H9 (cell line): ENCODE results near the gene CAPN12. TPM values are rescaled to one million over a fixed set of nuclear protein-coding genes. Genes with fewer than 3 reads are reported as not detected.

Experiments used
- DNase-seq: peaks from one replicate; pipeline ENCODE4 v3.0.0-alpha.2; 2017
- H2AFZ ChIP-seq: one replicate; pipeline ENCODE4 v1.6.1; 2013; ENCODE audit warnings: mild to moderate bottlenecking, low read length, control low read depth, moderate library complexity
- H2AK5ac ChIP-seq: 2 replicates; pipeline ENCODE4 v1.6.1; 2013; ENCODE audit warnings: low read length, control low read depth, mixed read lengths; ENCODE audit not compliant: insufficient read length
- H2BK120ac ChIP-seq: one replicate; pipeline ENCODE4 v1.6.1; 2013; ENCODE audit warnings: low read depth, mild to moderate bottlenecking, low read length, control low read depth, inconsistent platforms; ENCODE audit not compliant: poor library complexity, severe bottlenecking
- H2BK12ac ChIP-seq: 2 replicates; pipeline ENCODE4 v1.6.1; 2013; ENCODE audit warnings: low read length, control low read depth, mixed read lengths, low read depth; ENCODE audit not compliant: insufficient read length
- H2BK15ac ChIP-seq: 2 replicates; pipeline ENCODE4 v1.6.1; 2013; ENCODE audit warnings: low read depth, low read length, control low read depth
- H2BK20ac ChIP-seq: one replicate; pipeline ENCODE4 v1.6.1; 2013; ENCODE audit warnings: low read depth, mild to moderate bottlenecking, low read length, control low read depth, inconsistent platforms; ENCODE audit not compliant: poor library complexity, severe bottlenecking
- H2BK5ac ChIP-seq: 2 replicates; pipeline ENCODE4 v1.6.1; 2013; ENCODE audit warnings: low read length, control low read depth, mixed read lengths; ENCODE audit not compliant: insufficient read length
- H3K14ac ChIP-seq: 2 replicates; pipeline ENCODE4 v1.6.1; 2013; ENCODE audit warnings: low read length, control low read depth; ENCODE audit not compliant: insufficient read depth
- H3K18ac ChIP-seq: 2 replicates; pipeline ENCODE4 v1.6.1; 2013; ENCODE audit warnings: low read depth, mild to moderate bottlenecking, mixed read lengths, low read length, control low read depth; ENCODE audit not compliant: insufficient read length
- H3K23ac ChIP-seq: 2 replicates; pipeline ENCODE4 v1.6.1; 2013; ENCODE audit warnings: low read length, control low read depth, mixed read lengths, low read depth; ENCODE audit not compliant: insufficient read length
- H3K23me2 ChIP-seq: 2 replicates; pipeline ENCODE4 v1.6.1; 2013; ENCODE audit warnings: low read depth, mild to moderate bottlenecking, mixed read lengths, low read length, control low read depth; ENCODE audit not compliant: insufficient read length, poor library complexity, severe bottlenecking
- H3K27ac ChIP-seq: 2 replicates; pipeline ENCODE4 v1.5.1; 2013; ENCODE audit warnings: low read length, control low read depth, mixed read lengths, low read depth; ENCODE audit not compliant: insufficient read length
- H3K27me3 ChIP-seq: 2 replicates; pipeline ENCODE4 v1.6.1; 2013; ENCODE audit warnings: low read length, control low read depth, inconsistent platforms; ENCODE audit not compliant: insufficient read depth
- H3K4ac ChIP-seq: 2 replicates; pipeline ENCODE4 v1.6.1; 2013; ENCODE audit warnings: low read depth, mild to moderate bottlenecking, control low read depth, inconsistent platforms, low read length, moderate library complexity
- H3K4me1 ChIP-seq: 2 replicates; pipeline ENCODE4 v1.6.1; 2013; ENCODE audit warnings: low read length, control low read depth, inconsistent platforms; ENCODE audit not compliant: insufficient read depth
- H3K4me2 ChIP-seq: 2 replicates; pipeline ENCODE4 v1.6.1; 2013; ENCODE audit warnings: low read length, control low read depth, mixed read lengths; ENCODE audit not compliant: insufficient read length, insufficient read depth
- H3K56ac ChIP-seq: 2 replicates; pipeline ENCODE4 v1.6.1; 2013; ENCODE audit warnings: low read depth, mild to moderate bottlenecking, mixed read lengths, low read length, control low read depth; ENCODE audit not compliant: insufficient read length
- H3K79me1 ChIP-seq: 2 replicates; pipeline ENCODE4 v1.6.1; 2013; ENCODE audit warnings: low read depth, mild to moderate bottlenecking, moderate library complexity, low read length, control low read depth, inconsistent platforms; ENCODE audit not compliant: insufficient read depth, poor library complexity, severe bottlenecking
- H3K79me2 ChIP-seq: 2 replicates; pipeline ENCODE4 v1.6.1; 2013; ENCODE audit warnings: low read length, control low read depth, inconsistent platforms; ENCODE audit not compliant: insufficient read depth
- H3K9ac ChIP-seq: 2 replicates; pipeline ENCODE4 v1.6.1; 2013; ENCODE audit warnings: low read length, control low read depth, mixed read lengths; ENCODE audit not compliant: insufficient read length; ENCODE audit errors: extremely low read depth
- H3K9me3 ChIP-seq: one replicate; pipeline ENCODE4 v1.6.1; 2013; ENCODE audit warnings: low read depth, low read length, inconsistent platforms; ENCODE audit not compliant: control insufficient read depth
- H3T11ph ChIP-seq: one replicate; pipeline ENCODE4 v1.6.1; 2013; ENCODE audit warnings: mild to moderate bottlenecking, low read length, control low read depth, inconsistent platforms
- H4K20me1 ChIP-seq: one replicate; pipeline ENCODE4 v1.6.1; 2013; ENCODE audit not compliant: control insufficient read depth, insufficient read length, insufficient read depth
- H4K5ac ChIP-seq: 2 replicates; pipeline ENCODE4 v1.6.1; 2013; ENCODE audit warnings: low read depth, mild to moderate bottlenecking, mixed read lengths, low read length, control low read depth; ENCODE audit not compliant: insufficient read length
- H4K8ac ChIP-seq: replicated peaks from 2 replicates; pipeline ENCODE4 v1.6.1; 2013; ENCODE audit warnings: low read length, control low read depth, mixed read lengths, low read depth; ENCODE audit not compliant: insufficient read length
- H4K91ac ChIP-seq: 2 replicates; pipeline ENCODE4 v1.6.1; 2013; ENCODE audit warnings: low read depth, mild to moderate bottlenecking, moderate library complexity, mixed read lengths, low read length, control low read depth; ENCODE audit not compliant: insufficient read length
- H3K27ac Mint-ChIP-seq, 3 experiments: 2 replicates in 2 of 3; 3 replicates in 1 of 3; pipeline ENCODE4 v1.8.0; 2020 to 2021; ENCODE audit warnings: mixed read lengths in 3 of 3, mild to moderate bottlenecking in 1 of 3, moderate library complexity in 1 of 3
- H3K27me3 Mint-ChIP-seq: 2 replicates; pipeline ENCODE4 v1.8.0; 2021; ENCODE audit warnings: low read depth, mild to moderate bottlenecking, moderate library complexity, mixed read lengths
- H3K36me3 Mint-ChIP-seq, 3 experiments: 2 replicates in 2 of 3; 3 replicates in 1 of 3; pipeline ENCODE4 v1.8.0; 2020 to 2021; ENCODE audit warnings: low read depth in 3 of 3, mixed read lengths in 3 of 3; ENCODE audit not compliant: insufficient read depth in 1 of 3
- H3K4me1 Mint-ChIP-seq, 2 experiments: 2 replicates each; pipeline ENCODE4 v1.8.0; 2020; ENCODE audit warnings: mixed read lengths in 2 of 2
- H3K4me3 Mint-ChIP-seq, 2 experiments: 2 replicates in 1 of 2; 3 replicates in 1 of 2; pipeline ENCODE4 v1.8.0; 2020 to 2021; ENCODE audit warnings: mild to moderate bottlenecking in 2 of 2, mixed read lengths in 2 of 2, moderate library complexity in 1 of 2
- H3K9me3 Mint-ChIP-seq, 2 experiments: 2 replicates in 1 of 2; 3 replicates in 1 of 2; pipeline ENCODE4 v1.8.0; 2020; ENCODE audit warnings: mild to moderate bottlenecking in 2 of 2, mixed read lengths in 2 of 2, moderate library complexity in 1 of 2
- CTCF ChIP-seq: fragments of 200-600 bp; sonication (generic); conservative IDR thresholded peaks from 3 replicates; pipeline ENCODE4 v1.8.0; 2021; ENCODE audit warnings: antibody characterized with exemption, mild to moderate bottlenecking
- WGBS: extraction: QIAGEN DNeasy Blood & Tissue Kit; methylation state at CpG from one replicate; pipeline ENCODE4 v1.1.7; 2013; ENCODE audit warnings: missing lambda C conversion rate, low lambda C conversion rate, mixed read lengths; ENCODE audit not compliant: insufficient read length; ENCODE audit errors: extremely low coverage; 5-methylcytosine and 5-hydroxymethylcytosine counted together
- total RNA-seq: library from RNA; stranded (reverse); gene quantifications from 2 replicates; pipeline ENCODE4 v1.2.1, GENCODE V29; 2021

CAPN12 gene
- total RNA-seq, 1 experiment from 2014 or later = 10.5 TPM

GRCh38 chr19:38726284-38726673 is 18.0 kb downstream of the CAPN12 start:
- no peak overlapping the region for H2BK20ac ChIP-seq
- H3K79me2 ChIP-seq = no peaks in the 10 kb centered on the region
- H4K20me1 ChIP-seq = no peaks in the 10 kb centered on the region
- no peak overlapping the region for H3K4ac ChIP-seq
- no peak overlapping the region for H4K91ac ChIP-seq
- DNase-seq = no peak
- no peak overlapping the region for H4K5ac ChIP-seq
- WGBS = no CpG with 5 or more reads among the region's 6 CpGs
- no peak overlapping the region for H2BK120ac ChIP-seq
- no peak overlapping the region for H2BK5ac ChIP-seq
- no peak overlapping the region for H3K56ac ChIP-seq
- H3K23ac ChIP-seq = no peak overlapping the region
- no peak overlapping the region for H3K9ac ChIP-seq
- no peak overlapping the region for H2AFZ ChIP-seq
- Mint-ChIP-seq H3K9me3 (no peaks in the 10 kb centered on the region), H3K36me3 (peaks cover 19 to 86% (median 79%) of the 10 kb centered on the region in 3 experiments; a peak in 6 of 7 replicates), H3K27me3 (no peaks in the 10 kb centered on the region), H3K4me3 (no peak overlapping the region), H3K27ac (peak overlapping the region in 2 of 3 experiments; percentile 40 to 53; a peak in 2 of 7 replicates), H3K4me1 (peaks cover 2 to 5% of the 10 kb centered on the region in 2 experiments; a peak in 3 of 4 replicates)
- H3K9me3 ChIP-seq = no peaks in the 10 kb centered on the region
- TF ChIP-seq CTCF = no peak
- H2BK15ac ChIP-seq = no peak overlapping the region
- H4K8ac ChIP-seq = no peak overlapping the region
- no peaks in the 10 kb centered on the region for H3K79me1 ChIP-seq
- no peaks in the 10 kb centered on the region for H3K27me3 ChIP-seq
- H2BK12ac ChIP-seq = no peak overlapping the region
- H3K27ac ChIP-seq = no peak overlapping the region
- H2AK5ac ChIP-seq = no peak overlapping the region
- H3K18ac ChIP-seq = no peak overlapping the region
- no peak overlapping the region for H3K14ac ChIP-seq
- no peaks in the 10 kb centered on the region for H3K23me2 ChIP-seq
- H3K4me1 ChIP-seq = no peaks in the 10 kb centered on the region
- no peak overlapping the region for H3T11ph ChIP-seq
- H3K4me2 ChIP-seq = no peak overlapping the region
